HCT116 (cell line): ENCODE measurements around the gene CRIP3. TPM values are rescaled to one million over a fixed set of nuclear protein-coding genes. Genes with fewer than 3 reads are reported as not detected.

Source experiments
- ATAC-seq: fragments of 200-7000 bp; cut with Tn5 transposase; 2 replicates; pipeline ENCODE4 v1.9.1; 2020; ENCODE audit warnings: mild to moderate bottlenecking, moderate library complexity
- BruUV-seq: library from RNA; stranded (reverse); fragments of 400-500 nt; replicated peaks from 2 replicates; lab custom pipeline; 2021; lab: Mats Ljungman, UMichigan
- CTCF ChIA-PET: fragments of 300-600 bp; sonication (Branson Sonifier 250); formaldehyde crosslinking; loops from one replicate; lab custom pipeline; 2021; ENCODE audit warnings: antibody characterized with exemption; lab: Charles Lee
- POLR2A ChIA-PET: fragments of 300-600, 350-600 bp; sonication (Branson Sonifier 250); formaldehyde crosslinking; loops from one replicate; lab custom pipeline; 2021; ENCODE audit warnings: antibody characterized with exemption; lab: Charles Lee
- RAD21 ChIA-PET, 2 experiments: fragments of 300-600 bp; sonication (Branson Sonifier 250); formaldehyde crosslinking; loops; one replicate each; lab custom pipeline; 2023; ENCODE audit warnings: low total read pairs in 2 of 2; ENCODE audit not compliant: uncharacterized antibody in 2 of 2, unreplicated experiment in 2 of 2, low non-redundant PET in 1 of 2; lab: Charles Lee
- DNase-seq: peaks from one replicate; pipeline ENCODE4 v3.0.0-alpha.2; 2010; ENCODE audit warnings: low read depth, low spot score
- H2AFZ ChIP-seq: fragments of 200-600 bp; shearing (Covaris generic), sonication (generic); 2 replicates; pipeline ENCODE4 v1.6.1; 2017; ENCODE audit warnings: low read depth, mixed run types, mixed read lengths, antibody characterized with exemption, low read length; ENCODE audit not compliant: poor library complexity, severe bottlenecking
- H3K27ac ChIP-seq: 2 replicates; pipeline ENCODE4 v1.5.1; 2012; ENCODE audit warnings: low read depth, low read length
- H3K27me3 ChIP-seq: fragments of 200-600 bp; sonication (generic); 2 replicates; pipeline ENCODE4 v1.6.1; 2016; ENCODE audit warnings: mixed run types, low read length, mixed read lengths; ENCODE audit not compliant: insufficient read depth
- H3K36me3 ChIP-seq, 2 experiments: fragments of 200-500 bp in 1 of 2; fragments of 200-600 bp in 1 of 2; sonication (Bioruptor generic) in 1 of 2; sonication (generic) in 1 of 2; 2 replicates each; pipeline versions ENCODE4 v1.5.1 to v1.6.1; 2014 to 2016; ENCODE audit warnings: low read length in 2 of 2, inconsistent platforms in 1 of 2, mixed read lengths in 1 of 2, mixed run types in 1 of 2; ENCODE audit not compliant: insufficient read depth in 2 of 2, control insufficient read depth in 1 of 2
- H3K4me1 ChIP-seq, 2 experiments: fragments of 200-600 bp in 1 of 2; sonication (generic) in 1 of 2; 2 replicates each; pipeline versions ENCODE4 v1.5.1 to v1.6.1; 2012 to 2017; ENCODE audit warnings: low read length in 2 of 2, inconsistent platforms in 1 of 2, mild to moderate bottlenecking in 1 of 2, mixed read lengths in 1 of 2, mixed run types in 1 of 2, moderate library complexity in 1 of 2; ENCODE audit not compliant: insufficient read depth in 2 of 2, control insufficient read depth in 1 of 2
- H3K4me2 ChIP-seq: fragments of 200-600 bp; sonication (generic); 2 replicates; pipeline ENCODE4 v1.6.1; 2017; ENCODE audit warnings: mixed run types, low read length, mixed read lengths
- H3K4me3 ChIP-seq, 2 experiments: fragments of 200-600 bp in 1 of 2; sonication (generic) in 1 of 2; replicated peaks in 1 of 2; 2 replicates each; pipeline ENCODE4 v1.5.1; 2011 to 2016; ENCODE audit warnings: low read length in 2 of 2, control low read depth in 1 of 2, low read depth in 1 of 2, mild to moderate bottlenecking in 1 of 2, mixed read lengths in 1 of 2, mixed run types in 1 of 2
- H3K79me2 ChIP-seq: fragments of 200-600 bp; sonication (generic); 2 replicates; pipeline ENCODE4 v1.6.1; 2017; ENCODE audit warnings: mild to moderate bottlenecking, mixed run types, low read length, moderate library complexity, mixed read lengths; ENCODE audit not compliant: insufficient read depth
- H3K9ac ChIP-seq: fragments of 200-600 bp; sonication (generic); 2 replicates; pipeline ENCODE4 v1.6.1; 2016; ENCODE audit warnings: low read length, mixed read lengths
- H3K9me2 ChIP-seq: fragments of 200-600 bp; sonication (generic), shearing (Covaris generic); 2 replicates; pipeline ENCODE4 v1.6.1; 2017; ENCODE audit warnings: mixed run types, mild to moderate bottlenecking, moderate library complexity; ENCODE audit not compliant: insufficient read depth
- H3K9me3 ChIP-seq, 2 experiments: fragments of 200-500 bp in 1 of 2; fragments of 200-600 bp in 1 of 2; sonication (Bioruptor generic) in 1 of 2; sonication (generic) in 1 of 2; 2 replicates each; pipeline ENCODE4 v1.6.1; 2014 to 2017; ENCODE audit warnings: low read length in 2 of 2, mixed read lengths in 2 of 2, inconsistent platforms in 1 of 2, low read depth in 1 of 2, mild to moderate bottlenecking in 1 of 2, mixed run types in 1 of 2, moderate library complexity in 1 of 2; ENCODE audit not compliant: control insufficient read depth in 1 of 2, insufficient read depth in 1 of 2
- H4K20me1 ChIP-seq: fragments of 200-600 bp; sonication (generic), shearing (Covaris generic); 2 replicates; pipeline ENCODE4 v1.6.1; 2017; ENCODE audit warnings: mixed run types, mild to moderate bottlenecking, moderate library complexity; ENCODE audit not compliant: insufficient read depth
- ATF3 ChIP-seq: IDR thresholded peaks from 2 replicates; pipeline ENCODE4 v1.6.1; 2012
- CTCF ChIP-seq, 3 experiments: fragments of 200-600 bp in 1 of 3; sonication (generic) in 1 of 3; IDR thresholded peaks in 2 of 3; conservative IDR thresholded peaks in 1 of 3; 2 replicates each; pipeline ENCODE4 v1.5.1; 2012 to 2017; ENCODE audit warnings: low read depth in 2 of 3, low read length in 2 of 3, antibody characterized with exemption in 1 of 3, borderline replicate concordance in 1 of 3, control low read depth in 1 of 3, mild to moderate bottlenecking in 1 of 3, mixed read lengths in 1 of 3, mixed run types in 1 of 3, moderate library complexity in 1 of 3; ENCODE audit not compliant: insufficient read depth in 1 of 3
- EGR1 ChIP-seq: IDR thresholded peaks from 2 replicates; pipeline ENCODE4 v1.6.1; 2012; ENCODE audit warnings: low read depth
- EZH2 ChIP-seq: fragments of 200-600 bp; sonication (generic); IDR thresholded peaks from 2 replicates; pipeline ENCODE4 v1.6.1; 2017; ENCODE audit warnings: antibody characterized with exemption, mixed run types
- EZH2phosphoT487 ChIP-seq: fragments of 200-600 bp; IDR thresholded peaks from 2 replicates; pipeline ENCODE4 v1.6.1; 2018; ENCODE audit warnings: antibody characterized with exemption, borderline replicate concordance
- JUND ChIP-seq: IDR thresholded peaks from 2 replicates; pipeline ENCODE4 v1.6.1; 2012
- MAX ChIP-seq: IDR thresholded peaks from 2 replicates; pipeline ENCODE4 v1.6.1; 2012
- POLR2A ChIP-seq: IDR thresholded peaks from 2 replicates; pipeline ENCODE4 v1.7.0; 2011; ENCODE audit warnings: borderline replicate concordance; ENCODE audit not compliant: insufficient read depth, insufficient read length; ENCODE audit errors: extremely low read depth
- POLR2AphosphoS5 ChIP-seq: IDR thresholded peaks from 2 replicates; pipeline ENCODE4 v1.6.1; 2011; ENCODE audit warnings: mild to moderate bottlenecking, low read depth, low read length, moderate library complexity
- REST ChIP-seq: IDR thresholded peaks from 2 replicates; pipeline ENCODE4 v1.6.1; 2012; ENCODE audit warnings: low read depth
- SIN3A ChIP-seq: IDR thresholded peaks from 2 replicates; pipeline ENCODE4 v1.6.1; 2012; ENCODE audit warnings: low read depth
- SRF ChIP-seq: IDR thresholded peaks from 2 replicates; pipeline ENCODE4 v1.6.1; 2012; ENCODE audit warnings: low read depth
- TCF7L2 ChIP-seq: IDR thresholded peaks from 2 replicates; pipeline ENCODE4 v1.7.0; 2011; ENCODE audit warnings: borderline replicate concordance, inconsistent platforms; ENCODE audit not compliant: insufficient read depth, insufficient read length; ENCODE audit errors: extremely low read depth
- YY1 ChIP-seq: IDR thresholded peaks from 2 replicates; pipeline ENCODE4 v1.6.1; 2011; ENCODE audit warnings: low read length, low read depth, moderate library complexity, mild to moderate bottlenecking; ENCODE audit not compliant: insufficient replicate concordance; ENCODE audit errors: extremely low read depth
- ZBTB33 ChIP-seq: IDR thresholded peaks from 2 replicates; pipeline ENCODE4 v1.6.1; 2011; ENCODE audit warnings: mild to moderate bottlenecking, low read length, moderate library complexity; ENCODE audit not compliant: insufficient replicate concordance; ENCODE audit errors: extremely low read depth
- ZFX ChIP-seq: fragments of 450-650 bp; IDR thresholded peaks from 2 replicates; pipeline ENCODE4 v1.6.1; 2017
- intact Hi-C: fragments of 100-400 bp; cut with micrococcal nuclease; formaldehyde crosslinking; loops from 2 replicates; pipeline ENCODE4 v1.10.0; 2022
- total RNA-seq: library from RNA; stranded (reverse); gene quantifications from one replicate; pipeline ENCODE4 v1.2.1, GENCODE V29; 2021; ENCODE audit not compliant: unreplicated experiment

Gene CRIP3
- total RNA-seq, 1 experiment from 2014 or later: not detected

GRCh38 chr6:43268355-43268700 lies 40.3 kb downstream of the CRIP3 start:
- H3K79me2 ChIP-seq: no peaks in the 10 kb centered on the region
- no TSS peak for BruUV-seq
- no peak overlapping the region for H3K9ac ChIP-seq
- no peaks in the 10 kb centered on the region for H3K36me3 ChIP-seq
- H3K4me3 ChIP-seq: no peak overlapping the region
- ChIA-PET POLR2A (no interaction called here), CTCF (interaction anchor here (0.7 to 0.8 kb wide), 2 partner anchors 10 to 39 kb away, joined by 3 read pairs; no protein-coding TSS in a partner anchor)
- no peak overlapping the region for H3K4me2 ChIP-seq
- H3K9me3 ChIP-seq: no peaks in the 10 kb centered on the region
- H4K20me1 ChIP-seq: no peaks in the 10 kb centered on the region
- no peaks in the 10 kb centered on the region for H3K27me3 ChIP-seq
- no peak for TF ChIP-seq ZFX
- TF ChIP-seq EZH2: no peak
- TF ChIP-seq POLR2AphosphoS5: no peak
- no peak for TF ChIP-seq ATF3
- no peak for TF ChIP-seq EGR1
- TF ChIP-seq MAX: no peak
- TF ChIP-seq JUND: no peak
- no peak for TF ChIP-seq CTCF (IDR thresholded peaks at IDR 0.05 in 2 of 3, conservative IDR thresholded peaks at IDR 0.05 in 1 of 3; ENCODE audit: borderline replicate concordance in 1 of 3, insufficient read depth in 1 of 3, low read depth in 2 of 3, low read length in 2 of 3)
- no peak for TF ChIP-seq EZH2phosphoT487
- TF ChIP-seq POLR2A: no peak
- no peak for TF ChIP-seq TCF7L2
- no peak for TF ChIP-seq REST
- no peak for TF ChIP-seq ZBTB33
- no peak for TF ChIP-seq SRF
- TF ChIP-seq YY1: no peak
- TF ChIP-seq SIN3A: no peak
- TF ChIP-seq, all 23 proteins: peak for 0
- no peak overlapping the region for H3K27ac ChIP-seq
- intact Hi-C loops: no loop called here
- ATAC-seq (no peak), DNase-seq (no peak)
- H3K9me2 ChIP-seq: no peaks in the 10 kb centered on the region
- RAD21 ChIA-PET: no interaction called here
- no peak overlapping the region for H2AFZ ChIP-seq
- no peaks in the 10 kb centered on the region for H3K4me1 ChIP-seq
